Measurements from ENCODE around the gene OR4E1. TPM values are rescaled to one million over a fixed set of nuclear protein-coding genes. Genes with fewer than 3 reads are reported as not detected.

The OR4E1 gene
- total and polyA plus RNA-seq, 4 donors, result not detected

GRCh38 chr14:21654215-21654614 is 19.4 kb downstream of the OR4E1 start:
- Histone ChIP-seq H3K4me3 (no peak overlapping the region), H3K27ac (ENCODE audit: low read depth in 1 of 2, low read length in 1 of 2) (no peak overlapping the region), H3K4me1 (ENCODE audit: control insufficient read depth in 5 of 5, insufficient read depth in 5 of 5, low read length in 5 of 5) (peaks cover 0 to 5% (median 0%) of the 10 kb centered on the region in 5 donors), H3K9ac (ENCODE audit: insufficient read depth in 1 of 2, low read length in 2 of 2) (no peak overlapping the region), H3K27me3 (ENCODE audit: control insufficient read depth in 3 of 3, insufficient read depth in 3 of 3, low read length in 2 of 3) (peaks cover 0 to 2% (median 0%) of the 10 kb centered on the region in 3 donors), H3K9me3 (ENCODE audit: control insufficient read depth in 4 of 4, insufficient read depth in 3 of 4, low read length in 3 of 4) (peaks cover 0 to 6% (median 0%) of the 10 kb centered on the region in 4 donors), H3K36me3 (ENCODE audit: control insufficient read depth in 4 of 4, insufficient read depth in 4 of 4, low read length in 4 of 4) (no peaks in the 10 kb centered on the region)
- ATAC-seq (ENCODE audit: insufficient read depth, low FRiP score) (no peak), DNase-seq (no peak)
- WGBS, 2 donors, result 95 to 97% methylated on average over 5 of the region's 5 CpGs
- TF ChIP-seq CTCF (IDR thresholded peaks at IDR 0.05; ENCODE audit: control extremely low read depth, extremely low read depth), result no peak

GRCh38 chr14:21653331-21653885 is 20.2 kb downstream of the OR4E1 start, which contains the start of gene OR4E2:
OR4E2 (plus strand) TSS chr14:21653835; CDS start chr14:21665083, 11,248 bp downstream.
- no peak within 1 kb of the TSS for H3K4me3 ChIP-seq
- H3K36me3 ChIP-seq (ENCODE audit: control insufficient read depth in 4 of 4, insufficient read depth in 4 of 4, low read length in 4 of 4), result no peaks in the 10 kb centered on the region
- ATAC-seq (ENCODE audit: insufficient read depth, low FRiP score) (no peak), DNase-seq (no peak)
- H3K27ac ChIP-seq (ENCODE audit: low read depth in 1 of 2, low read length in 1 of 2), result no peak within 1 kb of the TSS
- TF ChIP-seq CTCF (IDR thresholded peaks at IDR 0.05; ENCODE audit: control extremely low read depth, extremely low read depth), result no peak
- H3K4me1 ChIP-seq (ENCODE audit: control insufficient read depth in 5 of 5, insufficient read depth in 5 of 5, low read length in 5 of 5), result peaks cover 0 to 5% (median 0%) of the 10 kb centered on the region in 5 donors
- H3K27me3 ChIP-seq (ENCODE audit: control insufficient read depth in 3 of 3, insufficient read depth in 3 of 3, low read length in 2 of 3), result peaks cover 0 to 2% (median 0%) of the 10 kb centered on the region in 3 donors
- no peak within 1 kb of the TSS for H3K9ac ChIP-seq (ENCODE audit: insufficient read depth in 1 of 2, low read length in 2 of 2)
- peaks cover 0 to 6% (median 0%) of the 10 kb centered on the region in 4 donors for H3K9me3 ChIP-seq (ENCODE audit: control insufficient read depth in 4 of 4, insufficient read depth in 3 of 4, low read length in 3 of 4)
- WGBS, 2 donors, result 73 to 75% methylated on average over 2 of the region's 2 CpGs

- ATAC-seq (ENCODE audit: insufficient read depth, low FRiP score) (no peak), DNase-seq (peak in 1 of 3 donors; percentile 2)
- Histone ChIP-seq H3K9ac (ENCODE audit: insufficient read depth in 1 of 2, low read length in 2 of 2) (no peak overlapping the region), H3K27me3 (ENCODE audit: control insufficient read depth in 3 of 3, insufficient read depth in 3 of 3, low read length in 2 of 3) (peaks cover 0 to 2% (median 0%) of the 10 kb centered on the region in 3 donors), H3K27ac (ENCODE audit: low read depth in 1 of 2, low read length in 1 of 2) (no peak overlapping the region), H3K4me3 (no peak overlapping the region), H3K9me3 (ENCODE audit: control insufficient read depth in 4 of 4, insufficient read depth in 3 of 4, low read length in 3 of 4) (peaks cover 0 to 6% (median 0%) of the 10 kb centered on the region in 4 donors), H3K36me3 (ENCODE audit: control insufficient read depth in 4 of 4, insufficient read depth in 4 of 4, low read length in 4 of 4) (no peaks in the 10 kb centered on the region), H3K4me1 (ENCODE audit: control insufficient read depth in 5 of 5, insufficient read depth in 5 of 5, low read length in 5 of 5) (peaks cover 0 to 5% (median 0%) of the 10 kb centered on the region in 5 donors)
- WGBS, 2 donors, result 41 to 45% methylated on average over 1 of the region's 1 CpG
- no peak for TF ChIP-seq CTCF (IDR thresholded peaks at IDR 0.05; ENCODE audit: control extremely low read depth, extremely low read depth)
These were observed 21.3 kb downstream of the OR4E1 start for GRCh38 chr14:21652209-21652808.
